IMR-90 (cell line): ENCODE results near the gene RET.

Experiments
- BHLHE40 ChIP-seq: fragments of 150-350 bp; IDR thresholded peaks from 2 replicates; pipeline ENCODE4 v1.6.1; 2016; ENCODE audit warnings: mild to moderate bottlenecking, low read depth, low read length
- CEBPB ChIP-seq: IDR thresholded peaks from 2 replicates; pipeline ENCODE4 v1.6.1; 2012; ENCODE audit warnings: low read depth, low read length, improper control_type of control experiment
- CHD1 ChIP-seq: IDR thresholded peaks from 2 replicates; pipeline ENCODE4 v1.6.1; 2012; ENCODE audit warnings: low read depth, low read length, improper control_type of control experiment
- CTCF ChIP-seq: conservative IDR thresholded peaks from 2 replicates; pipeline ENCODE4 v1.5.1; 2012; ENCODE audit warnings: mild to moderate bottlenecking, low read depth, low read length, improper control_type of control experiment
- ELK1 ChIP-seq: fragments of 150-350 bp; IDR thresholded peaks from 2 replicates; pipeline ENCODE4 v1.6.1; 2016; ENCODE audit warnings: low read depth, mild to moderate bottlenecking, low read length, moderate library complexity, borderline replicate concordance
- MAFK ChIP-seq: IDR thresholded peaks from 2 replicates; pipeline ENCODE4 v1.6.1; 2012; ENCODE audit warnings: low read depth, low read length, improper control_type of control experiment
- MXI1 ChIP-seq: IDR thresholded peaks from 2 replicates; pipeline ENCODE4 v1.6.1; 2012; ENCODE audit warnings: low read depth, mild to moderate bottlenecking, low read length, moderate library complexity, borderline replicate concordance
- NFE2L2 ChIP-seq: fragments of 150-350 bp; IDR thresholded peaks from 2 replicates; pipeline ENCODE4 v1.6.1; 2016; ENCODE audit warnings: low read depth, mild to moderate bottlenecking, low read length
- POLR2A ChIP-seq: IDR thresholded peaks from 2 replicates; pipeline ENCODE4 v1.6.1; 2012; ENCODE audit warnings: mild to moderate bottlenecking, low read depth, low read length
- RAD21 ChIP-seq: IDR thresholded peaks from 2 replicates; pipeline ENCODE4 v1.6.1; 2012; ENCODE audit warnings: low read length, improper control_type of control experiment
- RCOR1 ChIP-seq: IDR thresholded peaks from 2 replicates; pipeline ENCODE4 v1.6.1; 2012; ENCODE audit warnings: mild to moderate bottlenecking, low read length, improper control_type of control experiment; ENCODE audit not compliant: insufficient replicate concordance
- RFX5 ChIP-seq: IDR thresholded peaks from 2 replicates; pipeline ENCODE4 v1.8.0; 2012; ENCODE audit warnings: low read depth, mild to moderate bottlenecking, low read length, moderate library complexity
- SMC3 ChIP-seq: fragments of 150-350 bp; IDR thresholded peaks from 2 replicates; pipeline ENCODE4 v1.6.1; 2016; ENCODE audit warnings: low read depth, mild to moderate bottlenecking, antibody characterized with exemption, low read length, moderate library complexity
- USF2 ChIP-seq: fragments of 150-350 bp; IDR thresholded peaks from 2 replicates; pipeline ENCODE4 v1.6.1; 2017; ENCODE audit warnings: mild to moderate bottlenecking, antibody characterized with exemption, low read length, low read depth

GRCh38 chr10:43124574-43125273 is 47.9 kb downstream of the RET start:
- TF ChIP-seq CTCF (no peak), RAD21 (no peak), USF2 (no peak), MXI1 (no peak), SMC3 (no peak), MAFK (no peak), CEBPB (no peak), RFX5 (no peak), POLR2A (no peak), BHLHE40 (no peak), CHD1 (no peak), ELK1 (no peak), NFE2L2 (no peak), RCOR1 (no peak)
